Midbrain (tissue), 1 donor: Measurements from ENCODE around the gene PRKCZ.
A peak's percentile ranks its signal among the peaks of the same experiment; 100 is the strongest.

ENCODE experiments used
- DNase-seq: peaks from one replicate; lab custom pipeline; 2025; lab: John Stamatoyannopoulos, UW

PRKCZ gene

DNA sequence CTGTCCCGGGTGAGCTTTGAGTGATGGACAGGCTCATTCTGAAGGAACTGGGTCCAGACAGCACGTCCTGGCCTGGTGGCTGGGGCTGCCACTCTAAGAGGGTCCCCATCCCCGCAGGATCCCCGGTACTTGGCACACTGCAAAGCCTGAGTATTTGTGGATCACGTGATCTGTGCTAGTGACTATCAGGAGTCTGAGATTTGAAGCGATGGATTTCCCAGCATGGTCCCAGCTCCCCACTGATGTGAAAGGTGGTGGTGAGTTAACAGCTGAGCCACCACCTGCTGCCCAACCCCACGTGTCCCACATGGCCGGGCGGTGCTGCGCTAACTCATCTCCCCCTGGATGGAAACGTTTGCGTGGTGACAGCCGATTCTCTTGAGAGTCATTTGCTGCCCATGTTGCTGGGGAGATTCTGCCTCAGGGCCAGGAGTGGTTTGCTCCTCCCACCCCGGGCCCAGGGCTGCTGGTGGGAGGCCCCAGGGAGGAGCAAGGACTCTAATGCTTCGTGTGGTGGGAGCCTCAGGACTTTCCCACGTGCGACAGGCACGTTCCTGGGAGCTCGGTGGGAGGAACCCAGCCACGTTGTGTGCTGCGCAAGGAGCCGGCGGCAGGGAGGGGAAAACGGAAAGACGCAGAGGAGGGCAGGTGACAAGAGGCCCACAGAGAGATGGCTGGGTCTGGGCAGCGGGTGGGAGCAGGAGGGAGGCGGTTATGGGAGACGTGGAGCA is 129.2 kb downstream of the PRKCZ start:
- no peak for DNase-seq

DNA sequence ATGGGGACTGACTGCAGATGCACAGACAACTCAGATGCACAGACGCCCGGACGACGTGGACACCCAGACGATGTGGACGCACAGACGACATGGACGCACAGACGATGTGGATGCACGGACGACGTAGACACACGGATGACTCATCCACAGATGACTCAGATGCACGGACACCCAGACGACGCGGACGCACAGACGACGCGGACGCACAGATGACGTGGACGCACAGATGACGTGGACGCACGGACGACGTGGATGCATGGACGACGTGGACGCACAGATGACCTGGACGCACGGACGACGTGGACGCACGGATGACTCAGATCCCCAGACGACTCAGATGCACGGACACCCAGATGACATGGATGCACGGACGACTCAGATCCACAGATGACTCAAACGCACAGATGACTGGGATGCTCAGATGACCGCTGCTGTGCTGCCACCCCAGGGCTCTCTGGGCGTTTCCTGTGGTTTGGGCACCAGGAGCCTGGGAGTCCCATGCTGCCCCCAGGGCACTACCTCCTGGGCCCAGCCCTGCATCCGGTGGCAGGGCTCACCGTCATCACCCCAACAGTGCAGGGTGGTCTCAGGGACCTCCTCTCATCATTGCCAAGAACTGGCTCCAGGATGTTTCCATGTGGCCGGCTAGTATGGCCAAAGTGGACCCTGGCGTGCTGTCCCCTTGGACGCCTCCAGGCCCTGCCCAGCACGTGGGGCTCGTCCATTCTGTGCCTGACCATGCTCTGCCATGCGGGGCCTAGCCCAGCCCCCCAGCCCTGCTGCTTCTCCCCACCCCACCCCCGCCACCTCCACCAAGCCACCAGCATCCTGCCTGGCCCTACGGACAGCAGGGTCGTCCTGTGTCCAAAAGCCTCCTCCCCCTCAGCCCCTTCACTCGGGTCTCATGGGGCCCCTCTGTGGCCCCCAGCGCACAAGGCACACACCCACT is 130.4 kb downstream of the PRKCZ start:
- DNase-seq = no peak

DNA sequence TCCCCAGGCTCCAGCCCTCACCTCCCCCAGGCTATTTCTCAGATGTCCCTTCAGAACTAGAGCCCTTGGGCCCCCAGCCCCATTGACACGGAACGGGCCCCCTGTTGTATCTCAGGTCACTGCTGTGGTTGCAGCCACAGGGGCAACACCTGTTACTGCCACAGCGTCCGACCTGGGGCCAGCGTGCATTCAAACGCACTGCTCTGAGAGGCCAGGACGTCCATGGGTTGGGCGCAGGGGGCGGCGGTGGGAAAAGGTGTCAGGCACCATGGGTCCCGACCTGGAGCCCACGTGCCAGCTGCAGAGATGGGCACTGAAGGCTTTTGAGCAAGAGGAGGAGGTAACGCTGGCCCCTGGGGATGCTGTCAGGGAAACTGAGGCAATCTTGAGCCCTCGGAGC is 131.1 kb downstream of the PRKCZ start:
- no peak for DNase-seq

DNA sequence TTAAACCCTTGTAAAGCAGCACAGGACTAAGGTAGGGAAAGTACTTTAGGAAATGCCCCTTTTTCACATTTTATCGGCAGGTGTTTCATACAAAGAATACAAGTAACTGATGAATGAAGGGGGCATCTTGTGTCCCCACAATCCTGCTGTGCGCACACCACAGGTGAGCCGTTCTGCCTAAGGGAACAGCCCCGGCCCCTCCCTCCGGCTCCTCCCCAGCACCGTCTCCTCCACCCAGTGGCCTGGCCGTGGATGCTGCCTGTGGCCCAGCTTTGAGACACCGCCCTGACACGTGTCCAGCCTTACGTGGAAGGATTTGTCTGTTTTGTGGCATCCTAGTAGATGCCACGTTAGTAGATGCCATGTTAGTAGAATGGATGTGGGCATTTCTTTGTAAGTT is 131.5 kb downstream of the PRKCZ start:
- no peak for DNase-seq

DNA sequence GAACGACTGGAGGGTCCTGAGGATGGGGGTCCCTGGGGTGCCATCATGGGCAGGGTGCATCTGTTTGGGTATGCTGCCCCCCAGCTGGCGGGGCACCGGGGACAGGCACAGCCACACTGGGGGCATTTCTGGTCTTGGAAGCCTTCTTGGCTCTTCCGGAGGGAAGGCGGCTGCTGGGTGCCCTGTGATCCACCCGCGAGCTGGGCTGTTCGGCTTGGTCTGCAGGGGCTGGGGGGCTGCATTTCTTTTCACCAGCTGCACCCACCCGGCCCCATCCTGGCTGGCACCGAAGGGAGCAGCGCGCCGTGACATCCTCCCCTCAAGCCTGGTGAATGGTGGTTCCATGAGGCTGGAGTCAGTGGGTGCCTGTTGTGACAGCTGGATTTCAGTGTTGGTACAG is 132.2 kb downstream of the PRKCZ start:
- DNase-seq = no peak

DNA sequence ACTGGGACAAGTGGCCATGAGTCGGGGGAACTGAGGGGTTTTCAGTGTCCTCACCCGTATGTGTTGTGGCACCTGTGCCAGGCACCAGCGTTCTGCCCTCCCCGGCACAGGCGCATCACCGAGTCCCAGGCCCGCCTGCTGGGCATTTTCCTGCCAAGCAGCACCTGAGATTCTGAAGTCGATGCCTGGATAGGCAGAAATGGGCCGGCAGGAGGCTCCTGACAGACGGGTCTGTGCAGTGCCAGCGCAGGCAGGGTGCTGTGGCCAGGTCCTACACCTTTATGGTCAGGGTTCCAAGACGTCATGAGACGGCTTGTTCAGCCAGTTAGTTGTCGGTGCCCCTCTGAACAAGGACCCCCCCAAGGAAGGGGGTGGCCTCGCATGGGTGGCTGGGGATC is 133.7 kb downstream of the PRKCZ start:
- no peak for DNase-seq

DNA sequence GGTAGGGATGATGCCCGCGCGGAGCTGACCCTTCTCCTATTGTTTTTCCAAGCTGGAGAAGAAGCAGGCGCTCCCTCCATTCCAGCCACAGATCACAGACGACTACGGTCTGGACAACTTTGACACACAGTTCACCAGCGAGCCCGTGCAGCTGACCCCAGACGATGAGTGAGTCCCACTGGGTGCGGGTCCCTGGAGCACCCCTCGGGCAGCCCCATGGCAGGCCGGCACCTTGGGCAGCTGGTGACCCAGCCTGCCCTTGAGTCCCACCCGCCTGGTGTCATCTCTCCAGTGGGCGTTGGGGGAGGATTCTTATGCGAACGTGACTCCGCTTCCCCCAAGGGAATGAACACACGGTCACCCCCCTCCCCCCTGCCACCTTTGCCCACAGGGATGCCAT is 134.3 kb downstream of the PRKCZ start:
- DNase-seq = no peak

DNA sequence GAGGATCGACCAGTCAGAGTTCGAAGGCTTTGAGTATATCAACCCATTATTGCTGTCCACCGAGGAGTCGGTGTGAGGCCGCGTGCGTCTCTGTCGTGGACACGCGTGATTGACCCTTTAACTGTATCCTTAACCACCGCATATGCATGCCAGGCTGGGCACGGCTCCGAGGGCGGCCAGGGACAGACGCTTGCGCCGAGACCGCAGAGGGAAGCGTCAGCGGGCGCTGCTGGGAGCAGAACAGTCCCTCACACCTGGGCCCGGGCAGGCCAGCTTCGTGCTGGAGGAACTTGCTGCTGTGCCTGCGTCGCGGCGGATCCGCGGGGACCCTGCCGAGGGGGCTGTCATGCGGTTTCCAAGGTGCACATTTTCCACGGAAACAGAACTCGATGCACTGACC is 134.7 kb downstream of the PRKCZ start:
- no peak for DNase-seq

DNA sequence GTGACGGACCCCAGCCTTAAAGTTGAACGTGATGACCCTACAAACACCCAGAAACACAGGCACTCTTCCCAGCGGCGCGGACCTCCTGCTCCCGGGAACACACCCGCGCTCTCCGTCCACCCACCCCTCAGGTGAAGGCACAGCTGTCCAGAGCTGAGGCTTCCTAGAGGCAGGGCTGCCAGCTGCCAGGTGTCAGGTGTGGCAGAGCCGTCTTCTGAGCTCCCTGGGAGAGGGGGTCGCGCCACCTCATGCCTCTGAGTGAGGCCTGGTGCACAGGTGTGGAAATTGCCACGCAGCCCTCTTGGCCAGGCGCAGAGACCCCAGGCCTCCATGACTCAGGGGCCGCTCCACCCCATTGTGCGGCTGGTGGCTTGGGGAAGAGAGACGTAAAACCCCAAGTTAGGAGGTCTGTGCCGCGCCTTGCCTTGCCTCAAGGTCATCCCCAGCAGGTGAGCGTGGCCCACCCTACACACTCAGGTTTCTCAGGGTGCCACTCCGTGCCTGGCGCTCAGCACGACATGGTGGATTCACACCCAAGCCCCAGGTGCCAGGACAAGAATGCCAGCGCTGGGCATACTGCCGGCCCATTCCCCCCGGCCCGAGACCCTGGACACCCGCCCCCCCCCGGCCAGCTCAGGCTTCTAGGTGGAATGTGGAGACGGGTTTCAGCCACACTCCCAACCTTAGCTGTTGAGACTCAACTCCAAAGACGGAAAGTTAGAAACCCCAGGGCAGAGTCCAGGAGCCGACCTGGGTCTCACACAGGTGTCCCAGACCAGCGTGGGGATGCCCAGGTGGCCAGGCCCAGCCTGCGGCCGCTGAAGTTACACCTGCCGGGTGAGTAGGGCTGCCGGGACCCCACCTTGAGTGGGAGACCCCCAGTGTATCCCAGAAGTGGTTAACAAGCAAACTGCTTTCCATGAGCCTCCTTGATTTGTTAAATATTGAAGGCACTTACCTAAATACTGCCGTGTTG is 136.0 kb downstream of the PRKCZ start:
- DNase-seq = no peak

DNA sequence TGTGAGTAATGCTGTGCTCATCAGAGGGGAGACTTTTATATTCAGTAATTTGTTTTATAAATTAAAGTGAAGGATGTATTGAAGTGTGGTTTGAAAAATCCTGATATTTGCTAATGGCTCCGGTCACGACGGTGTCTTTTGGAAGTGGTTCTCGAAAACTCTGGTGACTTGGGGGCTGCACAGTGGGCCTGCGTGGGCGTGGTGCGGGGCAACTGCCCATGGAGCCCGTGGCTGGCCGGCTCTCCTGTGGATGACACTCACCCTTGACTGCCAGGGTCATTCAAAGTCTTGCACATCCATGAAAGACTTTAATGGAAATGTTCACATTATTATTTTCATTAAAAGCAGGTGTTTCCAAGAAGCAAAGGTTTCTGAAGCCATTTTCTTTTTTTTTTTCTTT is 136.7 kb downstream of the PRKCZ start:
- no peak for DNase-seq

DNA sequence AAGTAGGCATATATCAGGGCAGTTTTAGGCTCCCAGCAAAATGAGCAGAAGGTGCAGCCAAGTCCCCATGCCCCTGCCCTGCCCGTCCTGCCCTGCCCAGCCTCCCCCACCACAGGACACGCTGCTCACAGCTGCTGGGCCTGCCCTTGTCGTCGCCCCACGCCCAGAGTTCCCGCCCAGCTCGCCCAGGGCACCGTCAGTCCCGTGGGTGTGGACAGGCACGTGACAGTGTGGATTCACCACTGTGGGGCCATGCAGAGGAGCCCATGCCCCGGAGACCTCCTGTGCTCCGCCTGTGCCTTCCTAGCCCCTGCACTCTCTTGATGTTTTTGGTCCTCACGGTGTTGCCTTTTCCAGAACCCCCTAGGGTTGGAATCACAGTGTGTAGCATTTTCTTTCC is 137.4 kb downstream of the PRKCZ start:
- no peak for DNase-seq

DNA sequence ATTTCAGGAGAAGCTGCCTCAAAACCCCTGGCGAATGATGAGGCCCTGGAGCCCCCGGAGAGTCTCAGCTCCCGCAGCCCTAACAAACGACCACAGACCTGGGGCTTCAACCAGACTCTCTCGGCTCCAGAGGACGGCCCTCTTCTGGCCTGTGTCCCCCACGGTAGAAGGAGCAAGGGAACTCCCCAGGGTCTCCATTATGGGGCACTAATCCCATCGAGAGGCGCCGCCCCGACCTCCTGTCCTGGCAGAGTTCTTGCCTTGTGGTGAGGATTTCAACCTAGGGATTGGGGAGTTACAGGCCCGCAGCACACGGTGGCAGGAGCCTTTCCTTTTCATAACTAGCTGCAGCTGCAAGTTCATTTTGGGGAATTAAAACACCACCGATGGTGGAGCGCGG is 138.1 kb downstream of the PRKCZ start:
- DNase-seq = no peak

DNA sequence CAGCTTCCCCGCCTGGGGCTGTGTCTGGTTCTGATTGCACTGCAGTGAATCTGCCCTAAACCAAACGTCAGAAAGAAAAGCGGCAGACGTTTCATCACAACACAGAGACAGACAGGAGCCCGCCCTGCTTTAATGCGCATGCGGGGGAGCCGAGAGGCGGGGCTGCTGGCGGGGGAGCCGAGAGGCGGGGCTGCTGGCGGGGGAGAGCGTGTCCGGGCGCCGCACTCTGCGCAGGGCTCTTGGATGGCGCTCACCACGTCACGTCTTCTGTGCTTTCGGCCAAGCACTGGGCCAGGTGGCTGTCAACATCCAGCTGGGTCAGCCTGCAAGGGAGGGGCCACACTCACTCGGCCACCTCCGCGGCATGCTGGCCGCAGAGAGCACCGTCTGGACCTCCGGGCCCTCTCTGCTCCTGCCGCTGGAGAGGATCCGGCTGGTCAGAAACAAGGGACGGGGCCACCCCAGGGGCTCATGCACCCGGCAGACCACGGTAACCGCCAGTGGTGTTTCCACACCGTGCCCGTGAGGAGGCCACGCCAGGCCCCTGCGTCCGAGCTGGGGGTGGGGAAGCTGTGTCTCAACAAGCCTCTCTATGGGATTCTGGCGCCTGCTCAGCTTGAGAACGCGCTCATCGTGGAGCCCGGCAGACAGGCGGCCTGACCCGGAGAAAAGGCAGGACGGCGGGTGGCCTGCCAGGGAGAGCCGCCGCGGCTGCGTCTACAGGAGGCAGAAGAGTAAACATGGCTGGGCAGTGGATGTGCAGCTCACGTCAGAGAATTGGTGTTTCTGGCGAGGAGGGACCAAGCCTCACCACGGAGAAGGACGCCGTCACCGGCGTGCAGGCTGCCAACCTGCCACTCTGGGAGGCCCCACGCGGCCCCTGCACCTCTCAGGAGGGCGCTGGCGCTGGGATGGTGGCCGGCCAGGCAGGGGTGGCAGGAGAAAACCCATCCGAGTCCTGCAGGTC is 139.5 kb downstream of the PRKCZ start:
- DNase-seq = peak; percentile 95

DNA sequence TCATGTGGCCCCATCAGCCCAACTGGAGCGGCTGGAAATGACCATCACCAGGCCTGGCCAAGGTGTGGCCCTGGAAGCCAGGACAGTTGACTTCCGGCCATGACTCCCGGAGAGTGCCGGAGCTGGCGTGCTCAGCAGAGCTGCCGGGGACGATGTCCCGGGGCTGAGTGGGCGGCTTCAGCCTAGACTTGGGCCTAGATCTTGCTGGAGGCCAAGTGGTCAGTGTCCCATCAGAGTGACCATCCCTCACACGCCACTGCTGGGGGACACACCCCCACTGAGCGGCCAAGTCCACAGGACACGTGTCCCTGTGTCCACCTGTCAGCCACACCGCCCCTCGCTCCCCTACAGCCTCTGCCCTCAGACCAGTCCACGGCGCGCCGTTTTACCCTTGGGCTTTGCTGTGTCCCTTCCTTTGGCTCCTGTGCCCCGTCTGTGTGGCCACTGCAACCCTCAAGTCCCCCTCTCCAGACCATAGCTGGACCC is 140.3 kb downstream of the PRKCZ start:
- DNase-seq = no peak

DNA sequence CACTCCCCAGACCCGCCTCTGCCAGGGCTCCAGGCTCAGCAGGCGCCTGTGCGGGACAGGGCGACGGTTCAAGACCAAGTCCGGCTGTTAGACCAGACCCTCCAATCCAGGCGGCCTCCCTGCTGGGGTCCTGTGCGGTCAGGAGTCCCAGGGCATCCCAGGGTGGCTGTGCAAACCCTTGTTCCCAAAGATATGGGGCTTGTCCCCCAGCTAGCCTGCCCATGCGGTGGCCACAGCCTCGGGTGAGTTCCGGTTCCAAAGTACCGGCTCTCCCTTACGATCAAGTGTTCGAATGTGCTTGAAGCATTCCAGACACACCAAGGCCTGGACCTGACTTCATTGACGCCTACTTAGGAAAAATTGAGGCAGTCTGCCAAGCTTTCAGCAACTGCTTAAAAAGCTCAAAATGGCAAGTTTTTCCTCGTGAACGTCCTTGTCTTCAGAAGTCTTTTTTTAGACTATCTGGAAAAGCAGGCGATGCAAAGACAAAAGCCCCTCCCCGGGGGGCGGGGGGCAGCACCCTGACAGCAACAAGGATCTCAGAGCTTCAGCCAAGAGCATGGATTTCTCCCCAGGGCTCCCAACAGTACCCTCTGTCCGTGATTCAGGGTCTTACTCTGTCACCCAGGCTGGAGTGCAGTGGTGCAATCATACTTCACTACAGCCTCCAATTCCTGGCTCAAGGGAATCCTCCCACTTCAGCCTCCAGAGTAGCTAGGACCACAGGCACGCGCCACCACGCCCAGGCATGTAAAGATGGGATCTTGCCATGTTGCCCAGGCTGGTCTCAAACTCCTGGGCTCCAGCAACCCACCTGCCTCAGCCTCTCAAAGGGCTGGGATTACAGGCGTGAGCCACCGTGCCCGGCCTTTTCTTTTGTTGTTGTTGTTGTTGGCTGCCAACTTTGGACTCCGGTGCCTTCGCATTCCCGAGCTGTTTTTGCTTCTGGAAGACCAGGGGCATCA is 142.1 kb downstream of the PRKCZ start:
- no peak for DNase-seq

DNA sequence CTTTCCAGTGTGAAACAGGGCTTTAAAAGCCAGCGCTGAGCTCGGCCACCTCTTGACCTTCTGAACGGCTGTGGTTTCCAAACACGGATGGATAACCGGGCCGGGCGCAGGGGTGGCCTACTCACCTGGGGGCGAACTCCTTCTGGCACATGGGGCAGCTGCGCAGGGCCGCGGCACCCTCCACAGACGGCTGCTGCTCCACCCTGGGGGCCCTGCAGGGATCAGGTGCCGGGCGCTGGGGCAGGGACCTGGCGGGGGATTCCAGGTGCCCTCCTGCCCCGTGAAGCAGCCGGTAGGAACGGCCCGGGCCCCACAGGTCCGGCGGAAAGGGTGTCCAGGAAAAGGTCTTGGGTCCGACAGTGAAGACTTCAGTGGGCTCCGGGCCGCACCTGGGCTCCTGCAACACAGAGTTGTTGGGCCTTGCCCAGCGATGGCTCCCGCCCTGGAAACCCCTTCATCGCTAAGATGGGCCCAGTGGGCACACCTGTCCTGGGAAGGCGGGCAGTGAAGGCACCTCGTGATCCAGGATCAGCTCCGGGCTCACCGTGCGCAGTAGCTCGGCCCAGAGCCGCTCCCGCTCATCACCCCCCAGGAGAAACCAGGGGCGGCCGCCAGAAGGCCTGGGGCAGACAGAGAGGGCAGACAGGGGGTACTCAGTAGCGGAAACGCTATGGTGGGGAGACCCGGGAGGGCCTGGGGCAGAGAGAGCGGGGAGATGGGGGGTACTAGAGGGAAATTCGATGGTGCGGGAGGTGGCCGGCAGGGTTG is 143.5 kb downstream of the PRKCZ start:
- no peak for DNase-seq

DNA sequence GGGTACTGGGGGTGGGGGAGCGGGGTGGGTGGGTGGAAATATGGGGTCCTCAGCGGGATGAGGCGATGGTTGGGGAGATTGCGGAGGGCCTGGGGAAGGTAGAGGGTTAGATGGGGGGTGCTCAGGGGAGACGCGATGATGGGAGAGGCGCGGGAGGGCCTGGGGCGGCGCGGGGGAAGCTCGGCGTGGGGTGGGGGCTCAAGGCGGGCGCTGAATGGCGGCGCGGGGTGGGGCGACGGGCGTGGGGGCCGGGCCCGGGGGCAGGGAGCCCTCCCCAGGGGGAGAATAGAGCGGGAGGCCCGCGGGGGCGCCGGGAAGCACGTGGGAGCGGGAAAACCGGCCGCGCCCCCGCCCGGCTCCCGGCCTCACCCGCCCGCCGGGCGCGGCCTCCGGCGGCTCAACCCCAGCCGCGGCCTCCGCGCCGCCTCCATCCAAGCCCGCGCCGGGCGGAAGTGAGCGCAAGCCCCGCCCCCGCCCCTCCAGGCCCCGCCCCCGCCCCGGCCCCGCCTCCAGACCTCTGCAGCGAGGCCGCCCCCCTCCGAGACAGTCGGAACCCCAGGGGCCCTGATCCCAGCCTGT is 144.2 kb downstream of the PRKCZ start, which contains the start of gene FAAP20:
Gene FAAP20 (minus strand): TSS at position 454 of the 579 bp plus-strand sequence. CDS start 23 bp downstream, at position 431.
- DNase-seq = peak; percentile 71
